ENCODE results near the gene GOLM1.

DNA sequence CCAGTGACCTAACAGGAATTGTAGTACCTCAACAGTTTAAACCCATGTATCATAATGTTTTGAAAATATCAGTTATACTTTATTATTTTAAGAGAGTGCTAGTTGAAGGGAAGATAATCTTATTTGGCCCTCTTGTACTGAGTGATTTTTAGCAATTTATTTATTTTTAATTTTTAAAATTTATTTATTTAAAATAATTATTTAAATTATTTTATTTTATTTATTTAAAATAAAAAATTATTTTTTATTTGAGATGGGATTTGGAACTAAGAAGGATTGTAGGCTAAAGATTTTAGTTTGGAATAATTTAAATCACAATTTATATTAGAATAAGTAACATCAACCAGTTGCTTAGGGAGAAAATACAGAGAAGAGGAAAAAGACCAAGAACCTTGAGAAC, 104.3 kb downstream of the GOLM1 start:
- TF ChIP-seq ZFP30 (CRISPR knock-in tag; IDR thresholded peaks at IDR 0.05), result no peak
- TF ChIP-seq, protein P1, sequence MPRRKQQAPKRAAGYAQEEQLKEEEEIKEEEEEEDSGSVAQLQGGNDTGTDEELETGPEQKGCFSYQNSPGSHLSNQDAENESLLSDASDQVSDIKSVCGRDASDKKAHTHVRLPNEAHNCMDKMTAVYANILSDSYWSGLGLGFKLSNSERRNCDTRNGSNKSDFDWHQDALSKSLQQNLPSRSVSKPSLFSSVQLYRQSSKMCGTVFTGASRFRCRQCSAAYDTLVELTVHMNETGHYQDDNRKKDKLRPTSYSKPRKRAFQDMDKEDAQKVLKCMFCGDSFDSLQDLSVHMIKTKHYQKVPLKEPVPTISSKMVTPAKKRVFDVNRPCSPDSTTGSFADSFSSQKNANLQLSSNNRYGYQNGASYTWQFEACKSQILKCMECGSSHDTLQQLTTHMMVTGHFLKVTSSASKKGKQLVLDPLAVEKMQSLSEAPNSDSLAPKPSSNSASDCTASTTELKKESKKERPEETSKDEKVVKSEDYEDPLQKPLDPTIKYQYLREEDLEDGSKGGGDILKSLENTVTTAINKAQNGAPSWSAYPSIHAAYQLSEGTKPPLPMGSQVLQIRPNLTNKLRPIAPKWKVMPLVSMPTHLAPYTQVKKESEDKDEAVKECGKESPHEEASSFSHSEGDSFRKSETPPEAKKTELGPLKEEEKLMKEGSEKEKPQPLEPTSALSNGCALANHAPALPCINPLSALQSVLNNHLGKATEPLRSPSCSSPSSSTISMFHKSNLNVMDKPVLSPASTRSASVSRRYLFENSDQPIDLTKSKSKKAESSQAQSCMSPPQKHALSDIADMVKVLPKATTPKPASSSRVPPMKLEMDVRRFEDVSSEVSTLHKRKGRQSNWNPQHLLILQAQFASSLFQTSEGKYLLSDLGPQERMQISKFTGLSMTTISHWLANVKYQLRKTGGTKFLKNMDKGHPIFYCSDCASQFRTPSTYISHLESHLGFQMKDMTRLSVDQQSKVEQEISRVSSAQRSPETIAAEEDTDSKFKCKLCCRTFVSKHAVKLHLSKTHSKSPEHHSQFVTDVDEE (CRISPR knock-in tag; IDR thresholded peaks at IDR 0.05), result no peak
- no peak for TF ChIP-seq RARB (CRISPR knock-in tag; IDR thresholded peaks at IDR 0.05)
- TF ChIP-seq BACH2 (CRISPR knock-in tag; IDR thresholded peaks at IDR 0.05; ENCODE audit: borderline replicate concordance), result no peak

Measured in SK-N-SH treated with all-trans-retinoic acid at 6 μM for 48 hours (cell line).